HT1080 (cell line): ENCODE data around the gene USP3. TPM values are rescaled to one million over a fixed set of nuclear protein-coding genes. Genes with fewer than 3 reads are reported as not detected.

Experiments
- total RNA-seq: library from RNA; depleted of rRNA; stranded (reverse); fragments of >200 nt; shearing (Covaris generic); gene quantifications from 2 replicates; pipeline ENCODE4 v1.2.3, GENCODE V29; 2014; rRNA removed

USP3 gene
- total RNA-seq, 1 experiment from 2014 or later: 38.0 TPM

Other genes with a start within 250 kb of the USP3 start
- 3.2 and 4.9 TPM in 2 replicates for gene APH1B, start 227.0 kb upstream of the USP3 start, total RNA-seq
- 13.9 and 15.0 TPM in 2 replicates for gene CA12, start 122.7 kb upstream of the USP3 start, total RNA-seq
- 0.60 and 1.9 TPM in 2 replicates for gene FBXL22, start 92.8 kb downstream of the USP3 start, total RNA-seq